ENCODE measurements around the gene HOATZ.

GRCh38 chr11:111466615-111467014 is 48.0 kb upstream of the HOATZ start:
- TF ChIP-seq, protein P1, sequence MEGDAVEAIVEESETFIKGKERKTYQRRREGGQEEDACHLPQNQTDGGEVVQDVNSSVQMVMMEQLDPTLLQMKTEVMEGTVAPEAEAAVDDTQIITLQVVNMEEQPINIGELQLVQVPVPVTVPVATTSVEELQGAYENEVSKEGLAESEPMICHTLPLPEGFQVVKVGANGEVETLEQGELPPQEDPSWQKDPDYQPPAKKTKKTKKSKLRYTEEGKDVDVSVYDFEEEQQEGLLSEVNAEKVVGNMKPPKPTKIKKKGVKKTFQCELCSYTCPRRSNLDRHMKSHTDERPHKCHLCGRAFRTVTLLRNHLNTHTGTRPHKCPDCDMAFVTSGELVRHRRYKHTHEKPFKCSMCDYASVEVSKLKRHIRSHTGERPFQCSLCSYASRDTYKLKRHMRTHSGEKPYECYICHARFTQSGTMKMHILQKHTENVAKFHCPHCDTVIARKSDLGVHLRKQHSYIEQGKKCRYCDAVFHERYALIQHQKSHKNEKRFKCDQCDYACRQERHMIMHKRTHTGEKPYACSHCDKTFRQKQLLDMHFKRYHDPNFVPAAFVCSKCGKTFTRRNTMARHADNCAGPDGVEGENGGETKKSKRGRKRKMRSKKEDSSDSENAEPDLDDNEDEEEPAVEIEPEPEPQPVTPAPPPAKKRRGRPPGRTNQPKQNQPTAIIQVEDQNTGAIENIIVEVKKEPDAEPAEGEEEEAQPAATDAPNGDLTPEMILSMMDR (IDR thresholded peaks at IDR 0.05 in 2 of 3, conservative IDR thresholded peaks at IDR 0.05 in 1 of 3; ENCODE audit: borderline replicate concordance in 1 of 3, insufficient read depth in 1 of 3, low read depth in 2 of 3, low read length in 2 of 3), result no peak
- TF ChIP-seq POLR2A (IDR thresholded peaks at IDR 0.05; ENCODE audit: borderline replicate concordance, extremely low read depth, insufficient read depth, insufficient read length) (no peak), ZFX (IDR thresholded peaks at IDR 0.05) (no peak), EZH2 (IDR thresholded peaks at IDR 0.05) (no peak), REST (IDR thresholded peaks at IDR 0.05; ENCODE audit: low read depth) (no peak), ZBTB33 (IDR thresholded peaks at IDR 0.05; ENCODE audit: extremely low read depth, insufficient replicate concordance, low read length) (no peak), SP1 (IDR thresholded peaks at IDR 0.05; ENCODE audit: low read depth) (no peak), SIN3A (IDR thresholded peaks at IDR 0.05; ENCODE audit: low read depth) (no peak), ELF1 (IDR thresholded peaks at IDR 0.05; ENCODE audit: borderline replicate concordance, low read depth) (no peak), EGR1 (IDR thresholded peaks at IDR 0.05; ENCODE audit: low read depth) (no peak)
